GM10248 (cell line): ENCODE data around the gene SMPX.

Source experiments
- CTCF ChIA-PET: fragments of 300-600 bp; sonication (Branson Sonifier 250); formaldehyde crosslinking; extraction: SDS; loops from one replicate; lab custom pipeline; 2021; ENCODE audit warnings: antibody characterized with exemption; lab: Yijun Ruan, JAX
- POLR2A ChIA-PET: fragments of 350-650 bp; sonication (Branson Sonifier 250); formaldehyde crosslinking; extraction: SDS; loops from one replicate; lab custom pipeline; 2020; ENCODE audit warnings: antibody characterized with exemption; lab: Yijun Ruan, JAX
- DNase-seq: peaks from one replicate; pipeline ENCODE4 v3.0.0; 2012; ENCODE audit errors: extremely low spot score
- CTCF ChIP-seq: IDR thresholded peaks from 2 replicates; pipeline ENCODE4 v1.5.1; 2012; ENCODE audit warnings: mild to moderate bottlenecking, low read depth; ENCODE audit errors: extremely low read depth, missing control alignments, control extremely low read depth

SMPX gene

GRCh38 chrX:21675931-21676330 is 82.0 kb downstream of the SMPX start:
- DNase-seq = no peak
- ChIA-PET CTCF (no interaction called here), POLR2A (no interaction called here)
- no peak for TF ChIP-seq CTCF

GRCh38 chrX:21674430-21675186 is 83.3 kb downstream of the SMPX start:
- DNase-seq = no peak
- POLR2A ChIA-PET = no interaction called here
- CTCF ChIA-PET = interaction anchor here (1.2 kb wide), 1 partner anchor 33 kb away, joined by 4 read pairs; no protein-coding TSS in a partner anchor
- no peak for TF ChIP-seq CTCF

- POLR2A ChIA-PET = no interaction called here
- CTCF ChIA-PET = no interaction called here
- DNase-seq = no peak
- no peak for TF ChIP-seq CTCF
Observed at GRCh38 chrX:21666679-21667078, 91.2 kb downstream of the SMPX start.

- CTCF ChIA-PET = no interaction called here
- no peak for DNase-seq
- no peak for TF ChIP-seq CTCF
- POLR2A ChIA-PET = no interaction called here
Observed at GRCh38 chrX:21666252-21666651, 91.7 kb downstream of the SMPX start.

GRCh38 chrX:21662761-21663160 is 95.2 kb downstream of the SMPX start:
- ChIA-PET POLR2A (no interaction called here), CTCF (no interaction called here)
- DNase-seq = no peak
- TF ChIP-seq CTCF = no peak

- no peak for DNase-seq
- ChIA-PET CTCF (no interaction called here), POLR2A (no interaction called here)
- no peak for TF ChIP-seq CTCF
Observed at GRCh38 chrX:21661316-21661715, 96.6 kb downstream of the SMPX start.
